SK-N-SH treated with all-trans-retinoic acid at 6 μM for 48 hours (cell line): ENCODE data around the gene SPNS3.

Experiments
- ATAC-seq: fragments of 200-7000 bp; cut with Tn5 transposase; 3 replicates; pipeline ENCODE4 v1.9.1; 2020; ENCODE audit warnings: mild to moderate bottlenecking, moderate library complexity
- BACH2 ChIP-seq: fragments of 250-450 bp; sonication (Bioruptor Pico); IDR thresholded peaks from 2 replicates; pipeline ENCODE4 v1.9.0; 2021; ENCODE audit warnings: mild to moderate bottlenecking, borderline replicate concordance
- CREB5 ChIP-seq: fragments of 250-450 bp; sonication (Bioruptor Pico); IDR thresholded peaks from 2 replicates; pipeline ENCODE4 v1.5.1; 2020; ENCODE audit warnings: low read depth, mild to moderate bottlenecking, moderate library complexity
- CSDC2 ChIP-seq: fragments of 250-450 bp; sonication (Bioruptor Pico); IDR thresholded peaks from 2 replicates; pipeline ENCODE4 v1.5.0; 2020; ENCODE audit warnings: mild to moderate bottlenecking, moderate library complexity
- CSRNP3 ChIP-seq: fragments of 250-450 bp; sonication (Bioruptor Pico); IDR thresholded peaks from 2 replicates; pipeline ENCODE4 v1.5.1; 2021; ENCODE audit warnings: mild to moderate bottlenecking, moderate library complexity
- ESRRG ChIP-seq: fragments of 250-450 bp; sonication (Bioruptor Pico); IDR thresholded peaks from 2 replicates; pipeline ENCODE4 v1.6.1; 2021; ENCODE audit warnings: mild to moderate bottlenecking
- GLIS3 ChIP-seq: fragments of 250-450 bp; sonication (Bioruptor Pico); IDR thresholded peaks from 2 replicates; pipeline ENCODE4 v1.5.0; 2020; ENCODE audit warnings: mild to moderate bottlenecking, moderate library complexity
- ISL1 ChIP-seq: fragments of 250-450 bp; sonication (Bioruptor Pico); IDR thresholded peaks from 2 replicates; pipeline ENCODE4 v2.1.2; 2022; ENCODE audit warnings: mild to moderate bottlenecking, moderate library complexity
- OSR1 ChIP-seq: fragments of 250-450 bp; sonication (Bioruptor Pico); IDR thresholded peaks from 2 replicates; pipeline ENCODE4 v1.8.0; 2022; ENCODE audit warnings: moderate library complexity, mild to moderate bottlenecking, inconsistent platforms
- PATZ1 ChIP-seq: fragments of 250-450 bp; sonication (Bioruptor Pico); IDR thresholded peaks from 2 replicates; pipeline ENCODE4 v1.8.0; 2020; ENCODE audit warnings: mild to moderate bottlenecking, moderate library complexity, borderline replicate concordance
- POU6F1 ChIP-seq: fragments of 250-450 bp; sonication (Bioruptor Pico); IDR thresholded peaks from 2 replicates; pipeline ENCODE4 v1.8.0; 2021; ENCODE audit warnings: low read depth, mild to moderate bottlenecking, moderate library complexity, borderline replicate concordance
- PPARA ChIP-seq: fragments of 250-450 bp; sonication (Bioruptor Pico); IDR thresholded peaks from 2 replicates; pipeline ENCODE4 v1.5.0; 2020; ENCODE audit warnings: mild to moderate bottlenecking, borderline replicate concordance
- RARB ChIP-seq: fragments of 250-450 bp; sonication (Bioruptor Pico); IDR thresholded peaks from 2 replicates; pipeline ENCODE4 v1.8.0; 2021; ENCODE audit warnings: mild to moderate bottlenecking, moderate library complexity
- SNAI2 ChIP-seq: fragments of 250-450 bp; sonication (Bioruptor Pico); IDR thresholded peaks from 2 replicates; pipeline ENCODE4 v1.5.0; 2020; ENCODE audit warnings: mild to moderate bottlenecking, moderate library complexity
- TCF4 ChIP-seq: fragments of 250-450 bp; sonication (Bioruptor Pico); IDR thresholded peaks from 2 replicates; pipeline ENCODE4 v1.8.0; 2021; ENCODE audit warnings: mild to moderate bottlenecking, moderate library complexity, borderline replicate concordance
- TOX ChIP-seq: fragments of 250-450 bp; sonication (Bioruptor Pico); IDR thresholded peaks from 2 replicates; pipeline ENCODE4 v1.8.0; 2021; ENCODE audit warnings: mild to moderate bottlenecking, moderate library complexity, borderline replicate concordance
- TSHZ2 ChIP-seq: fragments of 250-450 bp; sonication (Bioruptor Pico); IDR thresholded peaks from 2 replicates; pipeline ENCODE4 v1.5.0; 2020; ENCODE audit warnings: mild to moderate bottlenecking, moderate library complexity
- ZFP3 ChIP-seq: fragments of 250-450 bp; sonication (Bioruptor Pico); IDR thresholded peaks from 2 replicates; pipeline ENCODE4 v1.5.0; 2020; ENCODE audit warnings: mild to moderate bottlenecking, moderate library complexity
- ZFP30 ChIP-seq: fragments of 450-650 bp; formaldehyde crosslinking; IDR thresholded peaks from 2 replicates; pipeline ENCODE4 v1.5.0; 2022; ENCODE audit warnings: mild to moderate bottlenecking, moderate library complexity
- ZNF70 ChIP-seq: fragments of 450-650 bp; formaldehyde crosslinking; IDR thresholded peaks from 2 replicates; pipeline ENCODE4 v1.5.0; 2020; ENCODE audit warnings: mild to moderate bottlenecking, moderate library complexity
- ZNF8 ChIP-seq: fragments of 450-650 bp; formaldehyde crosslinking; IDR thresholded peaks from 2 replicates; pipeline ENCODE4 v1.5.0; 2020; ENCODE audit warnings: mild to moderate bottlenecking, moderate library complexity

Gene SPNS3

GRCh38 chr17:4525691-4526397 lies 92.1 kb downstream of the SPNS3 start (continued):
- TF ChIP-seq RARB (CRISPR knock-in tag) (no peak), OSR1 (CRISPR knock-in tag) (no peak)

GRCh38 chr17:4527134-4527533 lies 93.4 kb downstream of the SPNS3 start:
- ATAC-seq: no peak
- TF ChIP-seq ZNF8: no peak
- no peak for TF ChIP-seq SNAI2 (CRISPR knock-in tag)
- no peak for TF ChIP-seq CREB5
- TF ChIP-seq PATZ1 (CRISPR knock-in tag): no peak
- no peak for TF ChIP-seq OSR1 (CRISPR knock-in tag)
- TF ChIP-seq ISL1 (CRISPR knock-in tag): no peak
- TF ChIP-seq, all 23 proteins: peak for 0

- no peak for ATAC-seq
- no peak for TF ChIP-seq CSRNP3 (CRISPR knock-in tag)
- TF ChIP-seq ISL1 (CRISPR knock-in tag): no peak
- TF ChIP-seq ZFP30 (CRISPR knock-in tag): no peak
- TF ChIP-seq ZNF8: no peak
- TF ChIP-seq POU6F1 (CRISPR knock-in tag): no peak
- no peak for TF ChIP-seq GLIS3 (CRISPR knock-in tag)
- TF ChIP-seq PPARA (CRISPR knock-in tag): no peak
- no peak for TF ChIP-seq TOX (CRISPR knock-in tag)
- no peak for TF ChIP-seq SNAI2 (CRISPR knock-in tag)
- TF ChIP-seq CSDC2 (CRISPR knock-in tag): no peak
- TF ChIP-seq TSHZ2 (CRISPR knock-in tag): no peak
These were observed 93.9 kb downstream of the SPNS3 start for GRCh38 chr17:4527566-4528125.

- ATAC-seq: no peak
- TF ChIP-seq TCF4 (CRISPR knock-in tag): no peak
- TF ChIP-seq CSDC2 (CRISPR knock-in tag): no peak
- no peak for TF ChIP-seq PPARA (CRISPR knock-in tag)
- no peak for TF ChIP-seq ZFP3 (CRISPR knock-in tag)
- no peak for TF ChIP-seq OSR1 (CRISPR knock-in tag)
- TF ChIP-seq TSHZ2 (CRISPR knock-in tag): no peak
- no peak for TF ChIP-seq ISL1 (CRISPR knock-in tag)
- TF ChIP-seq PATZ1 (CRISPR knock-in tag): no peak
- no peak for TF ChIP-seq BACH2
- no peak for TF ChIP-seq ESRRG
- TF ChIP-seq ZNF70: no peak
These were observed 95.9 kb downstream of the SPNS3 start for GRCh38 chr17:4529533-4530152.
